Renal pelvis (tissue), 4 donors: Measurements from ENCODE around the gene BMP8A. TPM values are rescaled to one million over a fixed set of nuclear protein-coding genes. Genes with fewer than 3 reads are reported as not detected.
"Not testable (repeated sequence)": the region's sequence is repeated elsewhere in the genome, so short reads cannot be mapped to it uniquely, and the experiment has no call there.

Source experiments
- DNase-seq: peaks from one replicate; pipeline ENCODE4 v3.0.0-alpha.2; 2013
- polyA plus RNA-seq, 3 donors: library from polyadenylated mRNA; unstranded; fragments of 120-200 nt; gene quantifications; one replicate each; pipeline ENCODE4 v1.2.1, GENCODE V29; 2013; ENCODE audit not compliant: insufficient read length in 3 of 3

Gene BMP8A
- polyA plus RNA-seq, 3 donors: 0.44 to 1.0 (median 0.86) TPM

DNA sequence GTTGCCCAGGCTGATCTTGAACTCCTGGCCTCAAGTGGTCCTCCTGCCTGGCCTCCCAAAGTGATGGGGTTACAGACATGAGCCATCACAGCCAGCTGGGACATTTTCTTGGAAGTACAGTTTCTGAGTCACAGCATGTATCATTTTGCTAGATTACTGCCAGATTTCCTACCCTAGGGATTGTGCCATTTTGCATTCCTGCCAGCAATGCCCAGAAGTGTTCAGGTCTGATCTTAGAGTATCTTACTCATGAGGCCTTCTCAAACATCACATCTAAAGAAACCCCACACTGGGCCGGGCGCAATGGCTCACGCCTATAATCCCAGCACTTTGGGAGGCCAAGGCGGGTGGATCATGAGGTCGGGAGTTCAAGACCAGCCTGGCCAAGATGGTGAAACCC lies 10.2 kb downstream of the BMP8A start:
- DNase-seq: no peak

DNA sequence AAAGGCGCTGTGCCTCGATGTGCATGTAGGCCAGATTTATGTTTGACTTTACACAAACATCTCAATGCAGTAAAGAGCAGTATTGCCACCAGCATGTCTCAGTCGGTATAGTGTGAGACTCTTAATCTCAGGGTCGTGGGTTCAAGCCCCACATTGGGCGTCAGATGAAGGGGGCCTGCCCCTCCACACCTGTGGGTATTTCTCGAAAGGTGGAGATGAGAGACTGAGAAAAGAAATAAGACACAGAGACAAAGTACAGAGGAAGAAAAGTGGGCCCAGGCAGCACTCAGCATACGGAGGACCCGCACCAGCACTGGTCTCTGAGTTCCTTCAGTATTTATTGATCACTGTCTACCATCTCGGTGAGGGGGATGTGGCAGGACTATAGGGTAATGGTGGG lies 13.0 kb downstream of the BMP8A start:
- DNase-seq: not testable (repeated sequence)

- no peak for DNase-seq
Measured at GRCh38 chr1:39505289-39505688, 13.9 kb downstream of the BMP8A start.

GRCh38 chr1:39507230-39507928 lies 15.9 kb downstream of the BMP8A start:
- DNase-seq: no peak

- DNase-seq: no peak
Measured at GRCh38 chr1:39508266-39508665, 16.8 kb downstream of the BMP8A start.

DNA sequence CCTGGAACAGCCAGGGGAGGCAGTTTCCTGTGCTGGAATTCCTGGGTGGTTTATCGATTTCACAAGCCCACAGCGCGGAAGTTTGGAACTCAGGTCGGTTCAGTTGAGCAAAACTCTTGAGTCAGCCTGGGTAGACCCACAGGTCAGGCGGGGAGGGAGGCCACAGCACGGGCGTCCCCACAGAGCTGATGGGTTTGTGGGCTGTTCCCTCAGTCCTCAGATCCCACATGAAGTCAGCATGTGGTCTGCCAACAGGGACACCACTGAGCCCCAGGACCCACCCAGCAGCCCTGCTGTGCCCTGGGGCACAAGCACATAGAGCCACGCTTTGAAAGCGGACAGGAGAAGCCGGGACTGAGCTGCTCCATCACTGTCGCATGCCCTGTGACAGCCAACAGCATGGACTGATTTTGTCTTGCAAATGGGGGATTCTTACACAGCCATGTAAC lies 17.4 kb downstream of the BMP8A start:
- no peak for DNase-seq

DNA sequence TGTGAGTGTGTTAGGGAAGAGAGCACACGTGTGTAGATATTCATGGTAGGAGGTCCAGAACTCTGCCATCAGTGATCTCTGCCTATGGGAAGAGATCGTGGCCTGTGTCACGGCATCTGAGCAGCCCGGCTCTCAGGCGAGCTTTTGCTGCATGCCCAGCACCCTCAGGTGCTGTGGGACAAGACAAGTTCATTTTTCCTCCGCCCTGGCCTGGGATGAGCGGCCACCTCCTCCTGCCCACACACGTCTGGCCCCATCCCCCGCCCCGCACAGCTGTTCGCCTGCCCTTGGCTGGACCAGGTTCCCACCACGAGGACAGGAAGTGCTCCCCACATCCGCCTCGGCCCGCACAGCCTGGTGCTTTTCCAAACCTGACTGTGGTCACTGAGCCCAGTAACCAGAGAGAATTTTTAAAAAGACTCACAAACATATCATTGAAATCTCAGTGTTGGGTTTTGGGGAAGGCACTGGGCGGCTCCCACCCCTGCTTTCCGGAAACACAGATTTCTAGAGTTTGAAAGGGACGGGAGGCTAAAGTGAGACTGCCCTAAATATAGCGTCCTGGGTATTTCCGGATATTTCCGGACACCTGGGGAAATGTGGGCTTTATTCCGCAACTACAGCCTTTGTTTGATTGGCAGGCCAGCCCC lies 18.0 kb downstream of the BMP8A start:
- DNase-seq: no peak

- not testable (repeated sequence) for DNase-seq
Measured at GRCh38 chr1:39510570-39511186, 19.2 kb downstream of the BMP8A start.

DNA sequence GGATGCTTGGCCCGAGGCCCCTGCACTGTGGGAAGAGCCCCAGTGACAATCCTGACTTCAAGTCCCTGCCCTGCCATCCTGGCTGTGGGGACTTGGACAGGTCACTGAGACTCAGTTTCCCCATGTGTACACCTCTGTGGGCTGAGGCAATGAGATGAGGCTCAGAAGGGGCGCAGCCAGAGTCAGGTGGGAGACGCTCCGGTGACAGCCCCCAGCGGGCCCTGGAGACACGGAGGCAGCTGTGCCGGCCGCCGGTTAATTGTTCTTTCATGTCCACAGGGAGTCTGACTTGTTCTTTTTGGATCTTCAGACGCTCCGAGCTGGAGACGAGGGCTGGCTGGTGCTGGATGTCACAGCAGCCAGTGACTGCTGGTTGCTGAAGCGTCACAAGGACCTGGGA lies 20.0 kb downstream of the BMP8A start:
- DNase-seq: not testable (repeated sequence)

DNA sequence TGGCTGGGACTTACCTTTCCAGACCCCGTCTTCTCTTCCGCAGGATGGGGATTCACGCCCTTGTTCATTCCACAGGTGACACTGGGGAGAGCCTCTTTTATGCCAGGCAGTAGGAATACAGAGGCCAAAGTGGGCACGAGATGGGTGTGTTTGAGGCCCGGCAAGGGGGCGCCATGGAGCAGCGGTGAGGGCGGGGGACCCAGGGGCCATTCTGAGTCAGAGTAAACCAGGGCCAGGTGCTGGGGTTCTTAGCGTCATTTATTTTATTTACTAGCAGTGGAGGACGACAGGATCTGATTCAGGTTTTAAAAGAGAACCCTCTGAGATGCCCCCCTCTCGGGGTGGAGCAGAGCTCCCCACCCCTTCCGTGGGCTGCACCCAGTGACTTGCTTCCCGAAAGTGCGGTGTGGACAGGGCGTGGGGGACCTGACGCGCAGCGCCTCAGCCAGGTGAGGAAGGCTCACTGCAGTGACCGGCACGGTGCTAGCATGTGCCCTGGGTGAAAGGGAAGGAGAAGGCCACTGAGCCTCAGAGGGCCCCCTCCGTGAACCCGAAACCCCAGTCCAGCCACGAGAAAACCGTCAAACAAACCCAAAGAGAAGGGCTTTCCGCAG lies 20.9 kb downstream of the BMP8A start:
- DNase-seq: not testable (repeated sequence)

- not testable (repeated sequence) for DNase-seq
Measured at GRCh38 chr1:39514710-39515124, 23.3 kb downstream of the BMP8A start.

- not testable (repeated sequence) for DNase-seq
Measured at GRCh38 chr1:39515131-39516086, 24.0 kb downstream of the BMP8A start.

DNA sequence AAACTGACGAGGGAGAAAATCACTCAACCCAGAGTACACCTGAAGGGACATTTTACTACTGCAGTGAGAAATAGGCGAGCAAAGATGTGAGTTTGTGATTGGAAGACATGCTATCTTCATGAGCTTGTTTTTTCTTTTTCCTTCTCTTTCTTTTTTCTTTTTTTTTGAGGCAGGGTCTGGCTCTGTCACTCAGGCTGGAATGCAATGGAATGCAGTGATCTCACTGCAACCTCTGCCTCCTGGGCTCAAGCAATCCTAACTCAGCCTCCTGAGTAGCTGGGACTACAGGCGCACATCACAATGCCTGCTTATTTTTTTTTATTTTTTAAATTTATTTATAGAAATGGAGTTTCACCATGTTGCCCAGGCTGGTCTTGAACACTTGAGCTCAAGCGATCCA lies 25.4 kb downstream of the BMP8A start:
- not testable (repeated sequence) for DNase-seq

GRCh38 chr1:39517936-39518335 lies 26.5 kb downstream of the BMP8A start:
- not testable (repeated sequence) for DNase-seq

GRCh38 chr1:39519376-39519775 lies 27.9 kb downstream of the BMP8A start:
- DNase-seq: not testable (repeated sequence)

DNA sequence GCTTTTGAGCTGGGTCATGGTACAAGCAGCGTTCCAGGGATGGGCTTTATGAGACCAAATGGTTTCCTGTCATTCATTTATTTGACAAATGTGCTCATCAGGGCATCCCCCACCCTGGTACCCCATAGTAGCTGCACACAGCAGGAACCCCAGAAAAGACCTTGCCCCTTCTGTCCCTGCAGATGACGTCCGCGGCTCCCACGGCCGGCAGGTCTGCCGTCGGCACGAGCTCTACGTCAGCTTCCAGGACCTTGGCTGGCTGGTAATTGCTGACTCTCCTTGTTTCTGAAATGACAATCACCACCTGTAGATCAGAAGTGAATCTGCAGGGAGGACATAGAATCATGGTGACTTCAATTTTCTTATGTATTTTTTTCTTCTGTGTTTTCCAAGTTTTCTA lies 30.8 kb downstream of the BMP8A start:
- not testable (repeated sequence) for DNase-seq

- no peak for DNase-seq
Measured at GRCh38 chr1:39522661-39523567, 31.5 kb downstream of the BMP8A start.

GRCh38 chr1:39524171-39524570 lies 32.7 kb downstream of the BMP8A start:
- DNase-seq: no peak

- no peak for DNase-seq
Measured at GRCh38 chr1:39524591-39525365, 33.3 kb downstream of the BMP8A start.
